HepG2 (cell line): Measurements from ENCODE around the gene ZNF446.

Experiments used
- CBX5 ChIP-seq: sonication (generic); formaldehyde crosslinking; IDR thresholded peaks from 2 replicates; pipeline ENCODE4 v1.4.0; 2020; ENCODE audit warnings: missing genetic modification reagents, borderline replicate concordance
- CENPT ChIP-seq: sonication (generic); formaldehyde crosslinking; IDR thresholded peaks from 2 replicates; pipeline ENCODE4 v1.8.0; 2022; ENCODE audit warnings: low read depth, mild to moderate bottlenecking, moderate library complexity, missing genetic modification reagents
- CTCF ChIP-seq: sonication (generic); formaldehyde crosslinking; IDR thresholded peaks from 2 replicates; pipeline ENCODE4 v1.5.0; 2020; ENCODE audit warnings: mild to moderate bottlenecking, missing genetic modification reagents, moderate library complexity
- HHEX ChIP-seq: IDR thresholded peaks from 2 replicates; pipeline ENCODE4 v1.6.1; 2016; ENCODE audit warnings: control low read depth
- POLR2A ChIP-seq, 2 experiments: IDR thresholded peaks; 2 replicates each; pipeline ENCODE4 v1.6.1; 2011; ENCODE audit warnings: low read depth in 2 of 2, low read length in 2 of 2, mild to moderate bottlenecking in 1 of 2, moderate library complexity in 1 of 2; ENCODE audit not compliant: insufficient read depth in 1 of 2
- SMC3 ChIP-seq: IDR thresholded peaks from 2 replicates; pipeline ENCODE4 v1.6.1; 2011; ENCODE audit warnings: low read length, improper control_type of control experiment
- TAF1 ChIP-seq: sonication (generic); formaldehyde crosslinking; IDR thresholded peaks from 2 replicates; pipeline ENCODE4 v1.4.0; 2020; ENCODE audit warnings: missing genetic modification reagents
- TCF12 ChIP-seq, 2 experiments: fragments of 450-650 bp in 1 of 2; sonication (generic) in 1 of 2; formaldehyde crosslinking in 1 of 2; IDR thresholded peaks; 2 replicates each; pipeline versions ENCODE4 v1.6.1 to v1.8.0; 2017 to 2022; ENCODE audit warnings: antibody characterized with exemption in 1 of 2, mild to moderate bottlenecking in 1 of 2, missing genetic modification reagents in 1 of 2, moderate library complexity in 1 of 2
- ZNF274 ChIP-seq: sonication (generic); formaldehyde crosslinking; IDR thresholded peaks from 2 replicates; pipeline ENCODE4 v1.5.1; 2020; ENCODE audit warnings: mild to moderate bottlenecking, missing genetic modification reagents
- ZNF549 ChIP-seq: sonication (generic); formaldehyde crosslinking; IDR thresholded peaks from 2 replicates; pipeline ENCODE4 v1.5.0; 2020; ENCODE audit warnings: missing genetic modification reagents
- ZNF747 ChIP-seq: sonication (generic); formaldehyde crosslinking; IDR thresholded peaks from 2 replicates; pipeline ENCODE4 v1.8.1; 2023; ENCODE audit warnings: missing genetic modification reagents, mild to moderate bottlenecking, borderline replicate concordance
- TF ChIP-seq, protein P1 (sequence below): conservative IDR thresholded peaks from 2 replicates; pipeline ENCODE4 v1.6.1; 2018; ENCODE audit warnings: missing genetic modification reagents

DNA sequence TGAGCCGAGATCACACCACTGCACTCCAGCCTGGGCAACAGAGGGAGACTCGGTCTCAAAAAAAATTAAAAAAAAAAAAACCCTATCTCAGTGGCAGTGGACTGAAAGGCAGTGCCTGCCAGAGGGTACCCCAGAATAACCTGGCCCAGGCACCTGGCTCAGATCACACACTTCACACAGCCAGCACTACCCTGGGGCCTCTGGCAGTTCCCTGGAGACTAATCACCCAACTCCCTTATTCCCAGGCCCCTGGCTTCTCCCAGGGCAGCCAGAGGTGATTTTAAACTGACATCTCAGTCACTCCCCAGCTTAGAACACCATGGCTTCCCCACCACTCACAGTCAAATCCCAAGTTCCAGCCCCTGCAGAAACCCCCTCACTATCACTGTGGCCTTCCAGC is 39.1 kb downstream of the ZNF446 start:
- TF ChIP-seq ZNF747 (no peak), CTCF (CRISPR knock-in tag) (no peak), ZNF549 (CRISPR knock-in tag) (no peak), ZNF274 (CRISPR knock-in tag) (no peak), CBX5 (no peak), CENPT (CRISPR knock-in tag) (no peak), POLR2A (IDR thresholded peaks at IDR 0.05; ENCODE audit: insufficient read depth in 1 of 2, low read depth in 2 of 2, low read length in 2 of 2) (no peak), SMC3 (no peak), TAF1 (CRISPR knock-in tag) (no peak), HHEX (CRISPR knock-in tag) (no peak), TCF12 (IDR thresholded peaks at IDR 0.05) (no peak), TCF12 (CRISPR knock-in tag; IDR thresholded peaks at IDR 0.05) (no peak)
- TF ChIP-seq, protein P1, sequence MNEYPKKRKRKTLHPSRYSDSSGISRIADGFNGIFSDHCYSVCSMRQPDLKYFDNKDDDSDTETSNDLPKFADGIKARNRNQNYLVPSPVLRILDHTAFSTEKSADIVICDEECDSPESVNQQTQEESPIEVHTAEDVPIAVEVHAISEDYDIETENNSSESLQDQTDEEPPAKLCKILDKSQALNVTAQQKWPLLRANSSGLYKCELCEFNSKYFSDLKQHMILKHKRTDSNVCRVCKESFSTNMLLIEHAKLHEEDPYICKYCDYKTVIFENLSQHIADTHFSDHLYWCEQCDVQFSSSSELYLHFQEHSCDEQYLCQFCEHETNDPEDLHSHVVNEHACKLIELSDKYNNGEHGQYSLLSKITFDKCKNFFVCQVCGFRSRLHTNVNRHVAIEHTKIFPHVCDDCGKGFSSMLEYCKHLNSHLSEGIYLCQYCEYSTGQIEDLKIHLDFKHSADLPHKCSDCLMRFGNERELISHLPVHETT (CRISPR knock-in tag) = no peak
